ENCODE measurements around the gene TNNT3.

DNA sequence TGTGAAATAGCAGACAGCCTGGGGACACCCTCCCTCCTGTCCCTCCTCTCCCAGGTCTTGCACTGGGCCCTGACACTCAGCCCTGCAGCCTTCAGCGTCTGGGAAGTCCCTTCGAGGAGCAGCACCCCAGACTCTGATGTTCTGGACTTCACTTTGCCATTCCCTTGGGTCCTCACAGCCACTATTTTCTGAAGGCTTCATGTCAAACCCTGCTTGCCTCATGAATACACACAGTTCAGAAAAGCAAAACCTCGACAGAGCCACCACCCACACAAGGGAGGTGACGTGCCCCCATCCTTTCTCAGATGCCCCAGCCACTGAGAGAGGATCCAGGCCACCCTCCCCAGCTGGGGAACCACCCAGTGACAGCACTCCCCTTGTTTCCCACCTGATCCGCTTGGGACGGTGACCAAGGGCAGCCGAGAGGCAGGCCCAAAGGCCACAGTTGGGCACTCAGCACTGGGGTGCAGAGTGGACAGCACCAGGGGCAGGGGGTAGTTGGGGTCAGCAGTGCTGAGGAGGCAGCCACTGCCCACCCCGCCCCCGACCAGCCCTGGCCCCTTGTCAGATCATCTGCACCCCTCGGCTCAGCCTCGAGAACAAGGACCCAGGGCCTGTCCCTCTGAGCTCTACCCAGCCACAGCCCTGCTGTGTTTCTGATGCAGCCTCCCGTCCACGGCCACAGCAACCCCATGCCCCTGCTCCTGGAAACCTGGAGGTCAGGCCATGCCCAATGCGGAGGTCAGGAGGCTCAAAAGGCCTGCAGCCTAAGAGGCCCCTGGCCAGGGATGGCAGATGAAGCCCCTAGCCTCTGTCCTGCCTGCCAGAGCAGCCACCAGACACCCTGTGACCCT, 3.1 kb upstream of the TNNT3 start:
- TF ChIP-seq, protein P1, sequence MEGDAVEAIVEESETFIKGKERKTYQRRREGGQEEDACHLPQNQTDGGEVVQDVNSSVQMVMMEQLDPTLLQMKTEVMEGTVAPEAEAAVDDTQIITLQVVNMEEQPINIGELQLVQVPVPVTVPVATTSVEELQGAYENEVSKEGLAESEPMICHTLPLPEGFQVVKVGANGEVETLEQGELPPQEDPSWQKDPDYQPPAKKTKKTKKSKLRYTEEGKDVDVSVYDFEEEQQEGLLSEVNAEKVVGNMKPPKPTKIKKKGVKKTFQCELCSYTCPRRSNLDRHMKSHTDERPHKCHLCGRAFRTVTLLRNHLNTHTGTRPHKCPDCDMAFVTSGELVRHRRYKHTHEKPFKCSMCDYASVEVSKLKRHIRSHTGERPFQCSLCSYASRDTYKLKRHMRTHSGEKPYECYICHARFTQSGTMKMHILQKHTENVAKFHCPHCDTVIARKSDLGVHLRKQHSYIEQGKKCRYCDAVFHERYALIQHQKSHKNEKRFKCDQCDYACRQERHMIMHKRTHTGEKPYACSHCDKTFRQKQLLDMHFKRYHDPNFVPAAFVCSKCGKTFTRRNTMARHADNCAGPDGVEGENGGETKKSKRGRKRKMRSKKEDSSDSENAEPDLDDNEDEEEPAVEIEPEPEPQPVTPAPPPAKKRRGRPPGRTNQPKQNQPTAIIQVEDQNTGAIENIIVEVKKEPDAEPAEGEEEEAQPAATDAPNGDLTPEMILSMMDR (IDR thresholded peaks at IDR 0.05): no peak
- no peak for TF ChIP-seq POLR2A (IDR thresholded peaks at IDR 0.05)

Measured in thyroid gland (tissue), 4 donors.